GM21717 (cell line): Measurements from ENCODE around the gene TMEM212.

Experiments used
- ATAC-seq: cut with Tn5 transposase; IDR thresholded peaks from one replicate; pipeline ENCODE4 v1.9.1; 2021; ENCODE audit warnings: mild to moderate bottlenecking, moderate library complexity; ENCODE audit not compliant: unreplicated experiment

The TMEM212 gene

GRCh38 chr3:171833789-171834460 is 9.2 kb upstream of the TMEM212 start:
- no peak for ATAC-seq

GRCh38 chr3:171834461-171834801 is 8.7 kb upstream of the TMEM212 start:
- ATAC-seq, result no peak

GRCh38 chr3:171835116-171835515 is 8.0 kb upstream of the TMEM212 start:
- no peak for ATAC-seq

- ATAC-seq, result no peak
These were observed 7.5 kb upstream of the TMEM212 start for GRCh38 chr3:171835613-171836012.

- ATAC-seq, result no peak
These were observed 6.3 kb upstream of the TMEM212 start for GRCh38 chr3:171836855-171837254.

- ATAC-seq, result no peak
These were observed 5.5 kb upstream of the TMEM212 start for GRCh38 chr3:171837698-171838097.

- ATAC-seq, result no peak
These were observed 4.9 kb upstream of the TMEM212 start for GRCh38 chr3:171838218-171838720.

GRCh38 chr3:171839270-171839669 is 3.9 kb upstream of the TMEM212 start:
- no peak for ATAC-seq

GRCh38 chr3:171840445-171840810 is 2.7 kb upstream of the TMEM212 start:
- no peak for ATAC-seq

GRCh38 chr3:171840811-171841619 is 2.1 kb upstream of the TMEM212 start:
- no peak for ATAC-seq

GRCh38 chr3:171841620-171842000 is 1.5 kb upstream of the TMEM212 start:
- ATAC-seq, result no peak

GRCh38 chr3:171844873-171845272 is 1.7 kb downstream of the TMEM212 start:
- ATAC-seq, result no peak

- ATAC-seq, result no peak
These were observed 2.5 kb downstream of the TMEM212 start for GRCh38 chr3:171845481-171846284.

GRCh38 chr3:171846597-171846996 is 3.4 kb downstream of the TMEM212 start:
- peak; percentile 94 for ATAC-seq

GRCh38 chr3:171847133-171847532 is 4.0 kb downstream of the TMEM212 start:
- ATAC-seq, result no peak

GRCh38 chr3:171847595-171848259 is 4.6 kb downstream of the TMEM212 start:
- ATAC-seq, result no peak

GRCh38 chr3:171849617-171850319 is 6.6 kb downstream of the TMEM212 start:
- ATAC-seq, result no peak

- no peak for ATAC-seq
These were observed 7.3 kb downstream of the TMEM212 start for GRCh38 chr3:171850320-171850959.

- ATAC-seq, result no peak
These were observed 8.0 kb downstream of the TMEM212 start for GRCh38 chr3:171850960-171851659.
